ENCODE data around the gene GSDMA.

GSDMA gene

DNA sequence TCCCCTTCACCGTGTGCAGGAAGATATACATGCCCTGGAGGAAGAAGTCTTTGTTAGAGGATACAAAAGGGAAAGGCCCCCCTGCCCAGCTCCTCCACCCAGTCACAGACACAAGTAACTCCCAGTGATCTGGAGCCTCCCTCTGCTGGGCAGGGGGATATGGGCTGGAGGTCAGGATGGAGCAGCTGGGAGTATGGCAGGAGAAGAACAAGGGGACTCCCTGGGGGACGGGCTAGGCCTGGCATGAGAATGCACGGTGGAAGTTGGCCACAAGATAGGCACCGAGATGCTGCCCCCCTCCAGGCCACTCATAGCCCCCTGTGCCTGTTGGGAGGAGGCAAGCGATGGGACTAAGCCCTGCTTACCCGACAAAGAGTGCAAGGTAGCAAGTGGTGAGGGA lies 39.6 kb upstream of the GSDMA start:
- peaks cover 6 to 9% of the 10 kb centered on the region in 2 donors for H3K4me1 ChIP-seq (ENCODE audit: control insufficient read depth in 2 of 2, insufficient read depth in 1 of 2, low read depth in 1 of 2, low read length in 2 of 2)

GRCh38 chr17:39923836-39924690 lies 38.7 kb upstream of the GSDMA start:
- Histone ChIP-seq H3K4me1 (ENCODE audit: control insufficient read depth in 2 of 2, insufficient read depth in 1 of 2, low read depth in 1 of 2, low read length in 2 of 2) (peaks cover 6 to 13% of the 10 kb centered on the region in 2 donors), H3K36me3 (replicated peaks in 1 of 2; ENCODE audit: control insufficient read depth in 2 of 2, insufficient read depth in 2 of 2, low read length in 2 of 2) (peaks cover 30 to 52% of the 10 kb centered on the region in 2 donors), H3K27me3 (ENCODE audit: control insufficient read depth in 3 of 3, insufficient read depth in 3 of 3, low read depth in 1 of 3, low read length in 3 of 3) (no peaks in the 10 kb centered on the region), H3K18ac (ENCODE audit: low read length) (no peak overlapping the region), H3K79me1 (ENCODE audit: low read depth, low read length) (peaks cover 12% of the 10 kb centered on the region), H2BK15ac (ENCODE audit: low read length) (no peak overlapping the region), H4K8ac (ENCODE audit: low read depth, low read length) (no peak overlapping the region), H3K4me2 (ENCODE audit: insufficient read depth, low read length, poor library complexity, severe bottlenecking) (no peak overlapping the region), H2BK12ac (ENCODE audit: low read length) (no peak overlapping the region), H3K4ac (ENCODE audit: low read length) (no peak overlapping the region), H3K9ac (ENCODE audit: low read depth, low read length, poor library complexity) (no peak overlapping the region), H2BK120ac (ENCODE audit: low read depth, low read length) (no peak overlapping the region), H2AFZ (ENCODE audit: low read length) (no peak overlapping the region), H2AK5ac (ENCODE audit: low read depth, low read length) (no peak overlapping the region), H3K4me3 (ENCODE audit: low read length in 2 of 2) (no peak overlapping the region), H3K23ac (ENCODE audit: low read depth, low read length, poor library complexity) (no peak overlapping the region), H3K9me3 (replicated peaks in 1 of 2; ENCODE audit: control insufficient read depth in 2 of 2, insufficient read depth in 1 of 2, low read depth in 1 of 2, low read length in 2 of 2) (peaks cover 0 to 2% of the 10 kb centered on the region in 2 donors), H3K27ac (replicated peaks; ENCODE audit: low read length) (no peak overlapping the region), H2BK5ac (ENCODE audit: low read length) (no peak overlapping the region), H3K14ac (ENCODE audit: low read length) (no peak overlapping the region), H4K91ac (ENCODE audit: low read depth, low read length, poor library complexity) (no peak overlapping the region)
- WGBS, 2 donors (ENCODE audit: extremely low coverage in 2 of 2, insufficient read length in 2 of 2, insufficient replicate concordance in 1 of 2) = no CpG with 5 or more reads among the region's 17 CpGs
- DNase-seq (ENCODE audit: low spot score) = no peak

More for the DNA sequence above, 39.6 kb upstream of the GSDMA start:
- H2BK5ac ChIP-seq (ENCODE audit: low read length) = no peak overlapping the region
- H2BK120ac ChIP-seq (ENCODE audit: low read depth, low read length) = no peak overlapping the region
- no peak overlapping the region for H3K14ac ChIP-seq (ENCODE audit: low read length)
- no peak overlapping the region for H2AFZ ChIP-seq (ENCODE audit: low read length)
- no peak overlapping the region for H3K27ac ChIP-seq (replicated peaks; ENCODE audit: low read length)
- no peak overlapping the region for H3K4me2 ChIP-seq (ENCODE audit: insufficient read depth, low read length, poor library complexity, severe bottlenecking)
- H3K36me3 ChIP-seq (replicated peaks in 1 of 2; ENCODE audit: control insufficient read depth in 2 of 2, insufficient read depth in 2 of 2, low read length in 2 of 2) = peaks cover 32 to 55% of the 10 kb centered on the region in 2 donors
- H4K91ac ChIP-seq (ENCODE audit: low read depth, low read length, poor library complexity) = no peak overlapping the region
- no peak overlapping the region for H2BK12ac ChIP-seq (ENCODE audit: low read length)
- H3K27me3 ChIP-seq (ENCODE audit: control insufficient read depth in 3 of 3, insufficient read depth in 3 of 3, low read depth in 1 of 3, low read length in 3 of 3) = no peaks in the 10 kb centered on the region
- no peak overlapping the region for H3K18ac ChIP-seq (ENCODE audit: low read length)
- no peak overlapping the region for H3K4me3 ChIP-seq (ENCODE audit: low read length in 2 of 2)
- H3K4ac ChIP-seq (ENCODE audit: low read length) = no peak overlapping the region
- no peak for DNase-seq (ENCODE audit: low spot score)
- H2BK15ac ChIP-seq (ENCODE audit: low read length) = no peak overlapping the region
- H4K8ac ChIP-seq (ENCODE audit: low read depth, low read length) = no peak overlapping the region
- H3K79me1 ChIP-seq (ENCODE audit: low read depth, low read length) = peaks cover 12% of the 10 kb centered on the region
- H3K23ac ChIP-seq (ENCODE audit: low read depth, low read length, poor library complexity) = no peak overlapping the region
- H2AK5ac ChIP-seq (ENCODE audit: low read depth, low read length) = no peak overlapping the region
- peaks cover 0 to 2% of the 10 kb centered on the region in 2 donors for H3K9me3 ChIP-seq (replicated peaks in 1 of 2; ENCODE audit: control insufficient read depth in 2 of 2, insufficient read depth in 1 of 2, low read depth in 1 of 2, low read length in 2 of 2)
- H3K9ac ChIP-seq (ENCODE audit: low read depth, low read length, poor library complexity) = no peak overlapping the region
- no CpG with 5 or more reads among the region's 6 CpGs for WGBS, 2 donors (ENCODE audit: extremely low coverage in 2 of 2, insufficient read length in 2 of 2, insufficient replicate concordance in 1 of 2)

DNA sequence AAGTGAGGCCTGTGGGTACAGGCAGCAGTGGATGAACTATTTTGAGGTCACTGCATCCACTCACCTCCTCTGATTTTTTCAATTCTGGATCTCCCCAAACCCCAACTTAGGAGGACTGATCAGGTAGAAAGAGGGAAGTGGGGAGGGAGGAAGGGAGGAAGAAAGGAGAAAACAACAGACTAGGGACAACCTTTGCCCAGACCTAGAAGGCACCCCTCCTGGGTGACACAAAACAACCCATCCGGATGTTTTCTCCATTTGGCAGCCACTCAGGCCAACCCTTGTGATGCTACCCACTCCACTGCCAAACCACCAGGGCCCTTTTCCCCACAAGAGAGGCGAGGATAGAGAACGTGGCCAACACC lies 38.1 kb upstream of the GSDMA start:
- no peak overlapping the region for H3K4me2 ChIP-seq (ENCODE audit: insufficient read depth, low read length, poor library complexity, severe bottlenecking)
- H2BK12ac ChIP-seq (ENCODE audit: low read length) = no peak overlapping the region
- H3K23ac ChIP-seq (ENCODE audit: low read depth, low read length, poor library complexity) = no peak overlapping the region
- no peak overlapping the region for H2BK120ac ChIP-seq (ENCODE audit: low read depth, low read length)
- no peak overlapping the region for H3K4me3 ChIP-seq (ENCODE audit: low read length in 2 of 2)
- no peak overlapping the region for H3K4ac ChIP-seq (ENCODE audit: low read length)
- no peak overlapping the region for H3K9ac ChIP-seq (ENCODE audit: low read depth, low read length, poor library complexity)
- no peak overlapping the region for H3K18ac ChIP-seq (ENCODE audit: low read length)
- no peak overlapping the region for H4K8ac ChIP-seq (ENCODE audit: low read depth, low read length)
- H3K9me3 ChIP-seq (replicated peaks in 1 of 2; ENCODE audit: control insufficient read depth in 2 of 2, insufficient read depth in 1 of 2, low read depth in 1 of 2, low read length in 2 of 2) = peaks cover 0 to 2% of the 10 kb centered on the region in 2 donors
- no peak overlapping the region for H2BK5ac ChIP-seq (ENCODE audit: low read length)
- no peak overlapping the region for H3K14ac ChIP-seq (ENCODE audit: low read length)
- H2BK15ac ChIP-seq (ENCODE audit: low read length) = no peak overlapping the region
- no peaks in the 10 kb centered on the region for H3K27me3 ChIP-seq (ENCODE audit: control insufficient read depth in 3 of 3, insufficient read depth in 3 of 3, low read depth in 1 of 3, low read length in 3 of 3)
- H2AK5ac ChIP-seq (ENCODE audit: low read depth, low read length) = no peak overlapping the region
- peaks cover 27 to 49% of the 10 kb centered on the region in 2 donors for H3K36me3 ChIP-seq (replicated peaks in 1 of 2; ENCODE audit: control insufficient read depth in 2 of 2, insufficient read depth in 2 of 2, low read length in 2 of 2)
- peaks cover 6 to 13% of the 10 kb centered on the region in 2 donors for H3K4me1 ChIP-seq (ENCODE audit: control insufficient read depth in 2 of 2, insufficient read depth in 1 of 2, low read depth in 1 of 2, low read length in 2 of 2)
- H3K27ac ChIP-seq (replicated peaks; ENCODE audit: low read length) = no peak overlapping the region
- no peak overlapping the region for H2AFZ ChIP-seq (ENCODE audit: low read length)
- no CpG with 5 or more reads among the region's 3 CpGs for WGBS, 2 donors (ENCODE audit: extremely low coverage in 2 of 2, insufficient read length in 2 of 2, insufficient replicate concordance in 1 of 2)
- H3K79me1 ChIP-seq (ENCODE audit: low read depth, low read length) = peaks cover 12% of the 10 kb centered on the region
- H4K91ac ChIP-seq (ENCODE audit: low read depth, low read length, poor library complexity) = no peak overlapping the region
- DNase-seq (ENCODE audit: low spot score) = no peak

GRCh38 chr17:39925282-39926134 lies 37.3 kb upstream of the GSDMA start:
- Histone ChIP-seq H3K36me3 (replicated peaks in 1 of 2; ENCODE audit: control insufficient read depth in 2 of 2, insufficient read depth in 2 of 2, low read length in 2 of 2) (peaks cover 27 to 42% of the 10 kb centered on the region in 2 donors), H4K91ac (ENCODE audit: low read depth, low read length, poor library complexity) (no peak overlapping the region), H3K27ac (replicated peaks; ENCODE audit: low read length) (no peak overlapping the region), H3K79me1 (ENCODE audit: low read depth, low read length) (peaks cover 12% of the 10 kb centered on the region), H2AFZ (ENCODE audit: low read length) (no peak overlapping the region), H2BK12ac (ENCODE audit: low read length) (no peak overlapping the region), H2BK120ac (ENCODE audit: low read depth, low read length) (no peak overlapping the region), H2BK5ac (ENCODE audit: low read length) (no peak overlapping the region), H2BK15ac (ENCODE audit: low read length) (no peak overlapping the region), H3K4ac (ENCODE audit: low read length) (no peak overlapping the region), H3K9ac (ENCODE audit: low read depth, low read length, poor library complexity) (no peak overlapping the region), H2AK5ac (ENCODE audit: low read depth, low read length) (no peak overlapping the region), H3K4me1 (ENCODE audit: control insufficient read depth in 2 of 2, insufficient read depth in 1 of 2, low read depth in 1 of 2, low read length in 2 of 2) (peaks cover 6 to 13% of the 10 kb centered on the region in 2 donors), H3K4me2 (ENCODE audit: insufficient read depth, low read length, poor library complexity, severe bottlenecking) (no peak overlapping the region), H3K4me3 (ENCODE audit: low read length in 2 of 2) (no peak overlapping the region), H3K14ac (ENCODE audit: low read length) (no peak overlapping the region), H4K8ac (ENCODE audit: low read depth, low read length) (no peak overlapping the region), H3K18ac (ENCODE audit: low read length) (no peak overlapping the region), H3K23ac (ENCODE audit: low read depth, low read length, poor library complexity) (no peak overlapping the region), H3K27me3 (ENCODE audit: control insufficient read depth in 3 of 3, insufficient read depth in 3 of 3, low read depth in 1 of 3, low read length in 3 of 3) (no peaks in the 10 kb centered on the region), H3K9me3 (replicated peaks in 1 of 2; ENCODE audit: control insufficient read depth in 2 of 2, insufficient read depth in 1 of 2, low read depth in 1 of 2, low read length in 2 of 2) (peaks cover 0 to 2% of the 10 kb centered on the region in 2 donors)
- DNase-seq (ENCODE audit: low spot score) = no peak
- no CpG with 5 or more reads among the region's 11 CpGs for WGBS, 2 donors (ENCODE audit: extremely low coverage in 2 of 2, insufficient read length in 2 of 2, insufficient replicate concordance in 1 of 2)
